ENCODE measurements around the gene ANKRD33B. TPM values are rescaled to one million over a fixed set of nuclear protein-coding genes. Genes with fewer than 3 reads are reported as not detected.

ANKRD33B gene
- total and polyA plus RNA-seq, 2 of the 8 experiments (the other 6 are each of a cell fraction or from before 2014, with no cell fraction given) = 6.9 to 20.6 TPM

GRCh38 chr5:10705747-10706146 lies 141.9 kb downstream of the ANKRD33B start:
- H3K23me2 ChIP-seq (ENCODE audit: low read depth, low read length) = peaks cover 3% of the 10 kb centered on the region; the same call in 1 of the 2 replicates
- H3K4ac ChIP-seq (replicated peaks; ENCODE audit: insufficient read length, low read depth, low read length) = no peak overlapping the region
- H2AK5ac ChIP-seq (ENCODE audit: low read depth, low read length) = no peak overlapping the region
- H4K20me1 ChIP-seq (replicated peaks in 1 of 2; ENCODE audit: control insufficient read depth in 1 of 2, insufficient read depth in 2 of 2, low read length in 2 of 2) = peaks cover 1 to 7% of the 10 kb centered on the region in 2 experiments
- H3K79me1 ChIP-seq (ENCODE audit: low read depth, low read length) = peaks cover 6% of the 10 kb centered on the region; the same call in 1 of the 2 replicates
- H3K4me2 ChIP-seq (ENCODE audit: insufficient read depth in 1 of 2, low read depth in 2 of 2, low read length in 2 of 2) = no peak overlapping the region
- H3K27me3 ChIP-seq (replicated peaks in 1 of 4; ENCODE audit: control insufficient read depth in 3 of 4, extremely low read depth in 1 of 4, insufficient read depth in 3 of 4, low read length in 3 of 4) = no peaks in the 10 kb centered on the region
- no peak overlapping the region for H3K56ac ChIP-seq (replicated peaks; ENCODE audit: insufficient read length, low read depth, low read length)
- no peak overlapping the region for H2BK12ac ChIP-seq (ENCODE audit: low read depth, low read length)
- no peak overlapping the region for H3K23ac ChIP-seq (ENCODE audit: insufficient read length)
- H3K4me3 ChIP-seq (ENCODE audit: extremely low read depth in 1 of 4, insufficient read depth in 2 of 4, low read depth in 3 of 4, low read length in 4 of 4) = no peak overlapping the region
- no peak overlapping the region for H3K18ac ChIP-seq (ENCODE audit: extremely low read depth, low read length)
- H3K9ac ChIP-seq (replicated peaks in 1 of 4; ENCODE audit: extremely low read depth in 1 of 4, low read depth in 3 of 4, low read length in 3 of 4) = no peak overlapping the region
- no peak overlapping the region for H4K8ac ChIP-seq (ENCODE audit: extremely low read depth, insufficient read depth, low read length)
- H4K5ac ChIP-seq (ENCODE audit: insufficient read length, low read depth, low read length) = no peak overlapping the region
- H3K36me3 ChIP-seq (ENCODE audit: control insufficient read depth in 2 of 4, insufficient read depth in 4 of 4, low read length in 3 of 4) = no peaks in the 10 kb centered on the region
- no peak overlapping the region for H3K14ac ChIP-seq (ENCODE audit: insufficient read length)
- POLR2A ChIA-PET (ENCODE audit: partially characterized antibody) = interaction anchor here (2.4 kb wide), 1 partner anchor 55 kb away, joined by 7 read pairs; the partner anchor contains the start of gene DAP
- H3K27ac ChIP-seq (ENCODE audit: low read depth, low read length) = no peak overlapping the region
- TF ChIP-seq NANOG (IDR thresholded peaks at IDR 0.05; ENCODE audit: insufficient read depth, low read depth, low read length, poor library complexity, severe bottlenecking) = no peak
- TF ChIP-seq SP1 (IDR thresholded peaks at IDR 0.05; ENCODE audit: low read depth, low read length) = no peak
- no peak for TF ChIP-seq GABPA (IDR thresholded peaks at IDR 0.05; ENCODE audit: borderline replicate concordance, insufficient read depth, low read length)
- TF ChIP-seq MAX (IDR thresholded peaks at IDR 0.05) = no peak
- no peak for TF ChIP-seq BCL11A (IDR thresholded peaks at IDR 0.05; ENCODE audit: low read depth in 2 of 2, low read length in 2 of 2)
- no peak for TF ChIP-seq SP4 (IDR thresholded peaks at IDR 0.05; ENCODE audit: low read length)
- no peak overlapping the region for H2AFZ ChIP-seq (ENCODE audit: low read length)
- H3K79me2 ChIP-seq (ENCODE audit: control insufficient read depth in 1 of 2, insufficient read depth in 2 of 2, low read length in 2 of 2) = no peaks in the 10 kb centered on the region
- H3K4me1 ChIP-seq (replicated peaks in 1 of 4; ENCODE audit: control insufficient read depth in 3 of 4, insufficient read depth in 4 of 4, low read length in 3 of 4) = peaks cover 0 to 16% (median 11%) of the 10 kb centered on the region in 4 experiments; a peak in 6 of 7 replicates
- 89% methylated on average over 2 of the region's 2 CpGs; no CpG with 5 or more reads in 1 of the 2 experiments for WGBS, 2 experiments (ENCODE audit: extremely low coverage in 1 of 2, insufficient coverage in 1 of 2, insufficient read length in 1 of 2, insufficient replicate concordance in 2 of 2, low coverage in 1 of 2, low lambda C conversion rate in 2 of 2, missing lambda C conversion rate in 1 of 2)
- no peak overlapping the region for H4K91ac ChIP-seq (replicated peaks; ENCODE audit: insufficient read length, low read length)
- H2BK15ac ChIP-seq (ENCODE audit: low read length) = no peak overlapping the region
- no peak overlapping the region for H2BK120ac ChIP-seq (replicated peaks; ENCODE audit: low read depth, low read length)
- no peak overlapping the region for H2BK5ac ChIP-seq (ENCODE audit: low read depth, low read length)
- no peak overlapping the region for H2BK20ac ChIP-seq (ENCODE audit: low read length)
- DNase-seq (ENCODE audit: low read depth in 1 of 2, low spot score in 2 of 2) (no peak), FAIRE-seq (no peak)
- H3K9me3 ChIP-seq (ENCODE audit: insufficient read depth in 2 of 2, low read depth in 1 of 2, low read length in 1 of 2) = no peaks in the 10 kb centered on the region
- CTCF ChIA-PET (ENCODE audit: partially characterized antibody) = interaction anchor here (1.0 to 1.2 kb wide), 3 partner anchors 11 to 282 kb away, joined by 3 to 4 read pairs (median 3); no protein-coding TSS in a partner anchor
